UCSD-AML1 (cell line): Measurements from ENCODE around the gene ASPN.

Experiments used
- DNase-seq: peaks from one replicate; lab custom pipeline; 2025; ENCODE audit not compliant: unreplicated experiment; lab: John Stamatoyannopoulos, UW

Gene ASPN

DNA sequence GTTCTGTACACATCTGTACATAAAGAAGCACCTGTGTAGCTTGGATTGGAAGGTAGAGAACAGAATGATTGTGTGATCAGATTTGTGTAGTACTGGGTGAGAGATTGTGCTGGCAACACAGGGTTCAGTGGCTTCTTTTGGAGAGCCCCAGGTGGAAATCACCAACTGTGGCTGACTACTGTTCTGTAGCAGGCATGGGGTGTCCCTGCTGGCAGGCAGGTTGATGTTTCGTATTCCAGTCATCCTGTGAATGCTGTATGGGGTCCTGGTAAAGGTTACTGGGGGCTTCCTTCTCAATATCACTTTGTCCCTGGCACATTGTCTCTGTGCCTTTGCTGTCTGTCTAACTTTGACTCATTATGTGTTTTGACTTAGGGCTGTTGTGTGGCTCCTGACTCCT is 5.3 kb downstream of the ASPN start:
- no peak for DNase-seq

GRCh38 chr9:92474587-92474986 is 7.7 kb downstream of the ASPN start:
- no peak for DNase-seq

DNA sequence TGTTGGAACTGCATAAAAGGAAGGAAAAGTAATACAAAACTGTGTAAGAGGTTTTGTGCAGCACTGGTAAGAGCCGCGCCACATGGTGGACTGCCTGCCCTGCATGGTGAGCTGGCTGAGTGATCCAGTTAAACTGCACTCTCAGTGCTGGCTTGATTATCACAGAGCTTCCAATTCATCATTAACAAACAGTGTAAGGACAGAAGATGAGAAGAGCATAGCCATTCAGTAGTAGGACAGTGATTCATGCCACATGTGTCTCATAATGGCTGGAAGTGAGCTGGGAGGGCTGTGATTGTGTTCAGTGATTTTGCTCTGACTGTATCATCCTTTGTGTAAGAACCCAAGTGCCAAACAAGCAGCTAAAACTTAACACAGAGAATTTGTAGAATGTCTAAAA is 14.1 kb downstream of the ASPN start:
- no peak for DNase-seq

GRCh38 chr9:92467511-92467910 is 14.8 kb downstream of the ASPN start:
- DNase-seq, result no peak

DNA sequence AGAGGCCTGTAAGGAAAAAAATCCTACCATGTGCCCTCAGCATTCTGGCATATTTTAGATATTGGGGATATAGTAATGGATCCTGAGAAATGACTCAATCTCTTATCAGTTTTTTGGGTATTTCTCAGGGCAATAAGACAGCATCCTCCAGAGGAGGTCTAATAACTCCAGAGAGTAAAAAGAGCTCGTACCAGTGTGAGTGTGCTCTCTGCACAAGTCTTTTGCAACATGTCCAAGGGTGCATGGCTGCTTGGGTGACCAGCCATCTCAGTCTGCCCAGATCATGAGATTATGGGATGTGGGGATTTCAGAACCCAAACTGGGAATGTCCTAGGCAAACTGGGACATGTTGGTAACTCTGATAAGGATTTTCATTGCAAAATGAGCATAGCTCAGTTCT is 15.3 kb downstream of the ASPN start:
- DNase-seq, result no peak

DNA sequence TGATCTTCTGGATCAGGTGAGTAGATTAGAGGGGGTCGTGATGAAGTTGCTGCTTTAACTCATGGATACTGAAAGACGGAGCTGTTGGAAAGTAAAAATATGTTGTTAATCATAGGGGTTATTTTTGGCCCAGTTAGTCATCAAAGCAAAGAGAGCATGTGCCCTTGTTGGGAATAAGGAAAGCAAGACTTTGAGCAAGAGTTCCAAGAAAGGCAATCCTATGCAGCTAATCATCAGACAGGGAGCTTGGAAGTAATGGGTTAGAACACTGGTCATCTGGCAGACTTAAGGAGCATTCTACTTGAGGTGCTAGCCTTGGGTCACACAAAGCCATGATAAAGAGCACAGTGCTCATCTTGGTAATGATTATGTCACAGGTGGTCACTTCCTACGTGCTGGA is 18.3 kb downstream of the ASPN start:
- DNase-seq, result no peak

- DNase-seq, result no peak
Measured at GRCh38 chr9:92463387-92463786, 18.9 kb downstream of the ASPN start.

DNA sequence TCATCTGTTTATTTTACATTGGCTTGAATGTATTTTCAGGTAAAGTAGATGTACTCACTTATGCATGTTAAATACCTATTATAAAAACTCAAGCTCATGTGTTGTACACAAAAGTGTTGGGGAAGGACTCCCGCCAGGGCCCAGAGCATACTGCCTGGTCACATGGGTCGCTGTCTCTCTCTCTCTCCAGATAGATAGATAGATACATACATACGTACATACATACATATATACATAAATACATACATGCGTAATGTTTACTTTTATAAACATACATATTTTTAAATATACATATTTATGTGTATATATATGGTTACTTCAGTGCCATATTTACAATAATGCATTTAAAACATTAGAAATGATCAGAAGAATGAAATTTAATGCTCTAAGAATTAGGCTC is 24.7 kb downstream of the ASPN start:
- no peak for DNase-seq

GRCh38 chr9:92455217-92455616 is 27.1 kb downstream of the ASPN start:
- DNase-seq, result no peak

- no peak for DNase-seq
Measured at GRCh38 chr9:92446536-92446935, 35.8 kb downstream of the ASPN start.

GRCh38 chr9:92444841-92445240 is 37.5 kb downstream of the ASPN start:
- DNase-seq, result no peak

- DNase-seq, result no peak
Measured at GRCh38 chr9:92440751-92441046, 41.6 kb downstream of the ASPN start.

DNA sequence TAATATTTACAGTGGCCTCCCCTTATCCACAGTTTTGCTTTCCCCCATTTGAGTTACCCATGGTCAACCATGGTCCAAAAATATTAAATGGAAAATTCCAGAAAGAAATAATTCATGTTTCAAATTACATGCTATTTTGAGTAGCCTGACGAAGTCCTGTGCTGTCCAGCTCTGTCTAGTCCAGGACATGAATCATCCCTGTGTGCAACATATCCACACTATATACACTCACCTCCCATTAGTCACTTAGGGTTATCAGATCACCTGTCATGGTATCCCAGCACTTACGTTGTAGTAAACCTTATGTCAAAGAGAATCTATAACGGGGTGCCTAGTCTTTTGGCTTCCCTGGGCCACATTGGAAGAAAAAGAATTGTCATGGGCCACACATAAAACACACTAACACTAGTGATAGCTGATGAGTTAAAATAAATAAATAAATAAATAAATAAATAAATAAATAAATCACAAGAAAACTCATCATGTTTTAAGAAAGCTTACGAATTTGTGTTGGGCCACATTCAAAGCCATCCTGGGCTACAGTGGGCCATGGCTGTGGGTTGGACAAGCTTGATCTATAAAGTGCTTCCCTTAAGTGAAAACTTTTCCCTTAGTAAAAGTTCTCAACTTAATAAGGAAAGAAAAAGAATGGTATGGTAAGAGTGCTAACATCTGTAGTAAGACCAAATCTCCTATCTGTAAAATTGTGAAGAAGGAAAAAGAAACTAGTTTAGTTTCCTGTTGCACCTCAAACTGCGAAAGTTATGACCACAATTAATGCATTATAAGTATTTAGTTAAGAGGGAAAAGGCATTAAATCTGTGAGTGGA is 42.2 kb downstream of the ASPN start:
- no peak for DNase-seq

GRCh38 chr9:92438900-92439526 is 43.3 kb downstream of the ASPN start:
- DNase-seq, result no peak

DNA sequence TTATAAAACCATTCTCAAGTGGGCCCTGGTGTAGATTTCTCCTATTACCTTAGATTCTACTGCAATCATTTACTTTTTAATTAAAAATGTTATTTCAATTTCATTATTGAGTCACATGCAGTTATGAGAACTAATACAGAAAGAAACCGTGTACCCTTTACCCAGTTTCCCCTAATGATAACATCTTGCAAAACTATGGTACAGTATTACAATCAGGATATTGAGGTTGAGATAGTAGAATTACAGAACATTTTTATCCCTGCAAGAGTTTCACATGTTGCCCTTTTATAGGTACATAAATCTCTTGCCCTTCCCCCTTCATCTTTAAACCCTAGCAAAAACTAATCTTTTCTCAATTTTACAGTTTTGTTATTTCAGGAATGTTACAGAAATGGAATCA is 47.0 kb downstream of the ASPN start:
- DNase-seq, result no peak

GRCh38 chr9:92432972-92433548 is 49.2 kb downstream of the ASPN start:
- DNase-seq, result no peak

GRCh38 chr9:92432350-92432749 is 50.0 kb downstream of the ASPN start:
- DNase-seq, result no peak

DNA sequence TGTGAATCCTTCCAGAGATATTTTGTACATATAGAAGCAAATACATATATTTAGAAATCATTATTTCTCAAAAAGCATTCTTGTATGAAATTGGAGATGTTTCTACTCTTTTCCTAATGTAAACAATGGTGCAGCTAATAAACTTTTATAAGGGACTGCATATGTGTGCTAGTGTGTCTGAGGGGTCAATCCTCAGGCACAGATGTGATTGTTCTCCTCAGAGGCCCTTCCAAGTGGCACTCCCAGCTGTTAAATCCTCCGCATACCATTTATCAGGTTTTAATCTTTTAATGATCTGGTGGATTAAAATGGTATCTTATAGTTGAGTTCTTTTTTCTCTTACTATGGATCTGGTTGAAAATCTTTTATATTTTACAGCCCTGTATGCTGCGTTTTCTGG is 52.5 kb downstream of the ASPN start:
- no peak for DNase-seq

DNA sequence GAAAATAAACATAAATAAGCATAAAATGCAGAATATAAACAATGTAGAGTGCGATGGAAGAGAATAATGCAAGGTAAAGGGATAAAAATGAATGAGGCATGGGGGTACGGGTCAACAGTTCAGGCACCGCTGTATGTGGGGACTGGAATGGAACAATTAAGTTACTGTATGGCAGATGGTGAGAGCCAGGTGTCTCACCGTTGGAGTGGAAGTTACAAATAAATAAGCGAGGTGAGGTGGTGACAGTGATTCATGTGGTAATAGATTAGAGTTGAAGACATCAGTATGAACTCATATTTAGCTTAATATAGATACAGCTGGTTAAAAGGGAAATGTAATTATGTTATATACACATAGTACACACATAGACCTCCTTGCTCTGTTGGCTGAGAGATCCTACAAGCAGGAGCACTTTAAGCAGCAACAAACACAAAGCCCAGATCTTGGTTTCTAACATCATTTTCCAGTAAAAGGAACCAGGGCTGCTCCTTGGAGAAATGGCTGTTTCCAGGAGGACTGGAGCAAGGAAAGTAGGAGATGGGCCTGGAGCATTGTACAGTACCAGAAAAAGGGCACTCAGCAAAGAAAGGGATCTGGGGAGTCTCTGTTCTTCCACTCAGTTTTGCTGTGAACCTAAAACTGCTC is 55.7 kb downstream of the ASPN start:
- DNase-seq, result no peak

DNA sequence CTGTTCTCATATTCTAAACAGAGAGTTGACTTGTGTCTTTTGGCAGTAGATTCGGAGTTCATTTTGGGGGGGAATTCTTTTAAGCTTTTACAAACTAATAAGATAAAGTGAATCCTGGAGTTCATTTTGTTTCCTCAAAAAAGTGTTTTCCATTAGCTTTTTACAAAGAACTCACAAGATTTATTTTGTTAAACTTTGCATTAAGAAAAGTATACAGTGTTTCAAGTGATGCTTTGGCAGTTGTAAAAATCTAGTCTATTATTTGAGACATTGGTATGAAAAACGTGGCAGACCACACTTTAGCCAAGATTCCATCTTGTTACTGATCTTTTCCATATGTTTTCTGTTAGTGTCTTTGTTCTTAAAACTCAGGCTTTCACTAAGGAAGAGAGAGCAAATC is 56.8 kb downstream of the ASPN start:
- DNase-seq, result no peak

DNA sequence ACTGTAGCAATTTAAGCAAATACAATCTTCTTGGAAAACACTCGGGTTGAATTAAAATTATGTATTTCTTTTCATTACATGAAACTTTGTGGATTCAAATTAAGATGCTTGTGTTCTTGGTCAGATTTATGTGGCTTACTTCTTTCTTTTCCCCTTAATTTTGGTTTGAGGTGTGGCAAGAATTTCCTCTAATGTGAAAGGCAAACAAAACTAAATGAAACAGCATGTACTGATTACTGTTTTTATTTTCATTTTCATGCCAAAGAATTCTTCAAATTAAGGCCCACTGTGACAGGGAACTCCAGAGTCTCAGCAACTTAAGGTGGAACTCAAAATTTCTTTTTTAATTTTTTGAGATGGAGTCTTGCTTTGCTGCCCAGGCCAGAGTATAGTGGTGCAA is 58.0 kb downstream of the ASPN start, which contains the start of gene OMD:
TSS of gene OMD (minus strand) at position 132 of the 400 bp plus-strand sequence. CDS start 6,913 bp downstream, outside the sequence.
- no peak for DNase-seq

GRCh38 chr9:92423612-92424011 is 58.7 kb downstream of the ASPN start:
- DNase-seq, result no peak
